Activated CD8-positive, alpha-beta T cell treated with anti-CD3 and anti-CD28 coated beads for 36 hours (primary cell): ENCODE measurements around the gene RGL1. TPM values are rescaled to one million over a fixed set of nuclear protein-coding genes. Genes with fewer than 3 reads are reported as not detected.

Experiments used
- ATAC-seq: fragments of 200-7000 bp; cut with Tn5 transposase; one replicate; pipeline ENCODE4 v1.10.0; 2021; ENCODE audit warnings: mild to moderate bottlenecking, moderate library complexity
- CTCF ChIA-PET: fragments of 350-600 bp; sonication (Branson Sonifier 250); formaldehyde crosslinking; loops from one replicate; lab custom pipeline; 2021; ENCODE audit warnings: antibody characterized with exemption; lab: Charles Lee
- POLR2A ChIA-PET: fragments of 350-600 bp; sonication (Branson Sonifier 250); formaldehyde crosslinking; loops from one replicate; lab custom pipeline; 2021; ENCODE audit warnings: antibody characterized with exemption; lab: Charles Lee
- DNase-seq: peaks from one replicate; pipeline ENCODE4 v3.0.0-alpha.2; 2020
- H3K27ac Mint-ChIP-seq: one replicate; pipeline ENCODE4 v1.8.0; 2021; ENCODE audit warnings: mild to moderate bottlenecking, mixed read lengths
- H3K27me3 Mint-ChIP-seq: one replicate; pipeline ENCODE4 v1.8.0; 2021; ENCODE audit warnings: mixed read lengths
- H3K36me3 Mint-ChIP-seq: one replicate; pipeline ENCODE4 v1.8.0; 2021; ENCODE audit warnings: low read depth, mixed read lengths
- H3K4me1 Mint-ChIP-seq: one replicate; pipeline ENCODE4 v1.8.0; 2021; ENCODE audit warnings: low read depth, mixed read lengths
- H3K4me3 Mint-ChIP-seq: one replicate; pipeline ENCODE4 v1.8.0; 2021; ENCODE audit warnings: mild to moderate bottlenecking, moderate library complexity, mixed read lengths
- H3K9me3 Mint-ChIP-seq: one replicate; pipeline ENCODE4 v1.8.0; 2021; ENCODE audit warnings: mixed read lengths
- intact Hi-C: fragments of 100-400 bp; cut with micrococcal nuclease; formaldehyde crosslinking; loops from one replicate; pipeline ENCODE4 v1.10.0; 2022
- total RNA-seq, 2 experiments: library from RNA; stranded (reverse); gene quantifications; one replicate each; pipeline ENCODE4 v1.2.3, GENCODE V29; 2021
- TF ChIP-seq, protein P1 (sequence below): fragments of 200-600 bp; IDR thresholded peaks from one replicate; pipeline ENCODE4 v1.8.0; 2022; ENCODE audit warnings: antibody characterized with exemption, mild to moderate bottlenecking

RGL1 gene
- total RNA-seq, 2 experiments from 2014 or later, result 1.2 to 1.3 TPM

DNA sequence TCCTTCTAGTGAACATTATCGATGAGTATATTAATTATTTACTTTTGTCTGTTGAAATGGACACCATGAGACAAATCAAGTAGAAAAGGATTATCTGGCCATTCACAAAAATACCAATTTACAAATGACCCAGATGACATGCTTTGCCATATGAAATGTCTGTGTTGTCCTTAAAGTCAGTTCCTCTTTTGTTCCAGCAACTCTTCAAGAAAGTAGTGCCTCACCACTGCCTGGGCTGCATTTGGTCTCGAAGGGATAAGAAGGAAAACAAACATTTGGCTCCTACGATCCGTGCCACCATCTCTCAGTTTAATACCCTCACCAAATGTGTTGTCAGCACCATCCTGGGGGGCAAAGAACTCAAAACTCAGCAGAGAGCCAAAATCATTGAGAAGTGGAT lies 79.6 kb downstream of the RGL1 start:
- Mint-ChIP-seq H3K27me3 (peaks cover 1% of the 10 kb centered on the region), H3K36me3 (no peaks in the 10 kb centered on the region), H3K27ac (no peak overlapping the region), H3K4me3 (no peak overlapping the region), H3K9me3 (no peaks in the 10 kb centered on the region), H3K4me1 (peaks cover 25% of the 10 kb centered on the region)
- ChIA-PET CTCF (interaction anchor here (1.0 kb wide), 1 partner anchor 31 kb away, joined by 3 read pairs; no protein-coding TSS in a partner anchor), POLR2A (no interaction called here)
- DNase-seq (no peak), ATAC-seq (no peak)
- intact Hi-C loops, result no loop called here
- TF ChIP-seq, protein P1, sequence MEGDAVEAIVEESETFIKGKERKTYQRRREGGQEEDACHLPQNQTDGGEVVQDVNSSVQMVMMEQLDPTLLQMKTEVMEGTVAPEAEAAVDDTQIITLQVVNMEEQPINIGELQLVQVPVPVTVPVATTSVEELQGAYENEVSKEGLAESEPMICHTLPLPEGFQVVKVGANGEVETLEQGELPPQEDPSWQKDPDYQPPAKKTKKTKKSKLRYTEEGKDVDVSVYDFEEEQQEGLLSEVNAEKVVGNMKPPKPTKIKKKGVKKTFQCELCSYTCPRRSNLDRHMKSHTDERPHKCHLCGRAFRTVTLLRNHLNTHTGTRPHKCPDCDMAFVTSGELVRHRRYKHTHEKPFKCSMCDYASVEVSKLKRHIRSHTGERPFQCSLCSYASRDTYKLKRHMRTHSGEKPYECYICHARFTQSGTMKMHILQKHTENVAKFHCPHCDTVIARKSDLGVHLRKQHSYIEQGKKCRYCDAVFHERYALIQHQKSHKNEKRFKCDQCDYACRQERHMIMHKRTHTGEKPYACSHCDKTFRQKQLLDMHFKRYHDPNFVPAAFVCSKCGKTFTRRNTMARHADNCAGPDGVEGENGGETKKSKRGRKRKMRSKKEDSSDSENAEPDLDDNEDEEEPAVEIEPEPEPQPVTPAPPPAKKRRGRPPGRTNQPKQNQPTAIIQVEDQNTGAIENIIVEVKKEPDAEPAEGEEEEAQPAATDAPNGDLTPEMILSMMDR, result no peak

- intact Hi-C loops, result no loop called here
- no peak overlapping the region for H3K4me3 Mint-ChIP-seq
Measured at GRCh38 chr1:183885142-183885735, 80.3 kb downstream of the RGL1 start.

DNA sequence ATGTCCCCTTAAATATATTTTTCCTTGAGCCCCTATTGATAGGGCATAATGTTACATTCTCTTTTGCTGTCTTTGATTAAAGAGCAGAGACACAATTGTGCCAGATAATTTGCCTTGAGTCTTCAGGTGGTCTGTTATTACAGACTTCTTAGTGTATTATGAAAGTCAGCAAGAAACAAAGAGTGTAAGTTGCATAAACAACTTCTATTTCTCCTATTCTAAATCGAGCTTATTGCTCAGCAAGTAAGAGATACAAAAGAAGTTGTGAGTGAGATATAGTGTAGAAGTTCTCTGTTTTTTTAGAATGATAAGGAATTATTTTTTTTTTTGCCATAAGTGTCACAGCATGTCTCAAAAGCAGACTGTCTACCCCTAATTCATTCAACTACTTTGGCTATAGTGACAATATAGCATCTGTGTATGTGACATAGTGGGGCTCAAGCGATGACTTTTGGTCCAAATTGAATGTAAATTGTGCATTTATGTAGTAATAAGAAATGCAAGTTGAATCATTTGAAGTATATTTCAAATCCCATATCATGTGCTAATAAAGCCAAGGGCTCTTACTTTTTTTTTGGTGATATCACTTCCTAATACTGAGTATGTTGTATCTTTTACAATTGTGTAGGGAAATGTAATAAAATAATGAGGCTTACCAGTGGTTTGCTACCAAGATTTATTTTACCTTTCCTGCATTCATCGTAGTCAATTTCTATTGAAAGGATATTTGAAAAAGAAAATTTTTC lies 81.3 kb downstream of the RGL1 start:
- intact Hi-C loops, result no loop called here

More at GRCh38 chr1:183885142-183885735, 80.3 kb downstream of the RGL1 start:
- no peak for DNase-seq
- POLR2A ChIA-PET, result no interaction called here
- TF ChIP-seq, protein P1, result no peak
- CTCF ChIA-PET, result no interaction called here
- H3K4me1 Mint-ChIP-seq, result peaks cover 30% of the 10 kb centered on the region
- H3K36me3 Mint-ChIP-seq, result no peaks in the 10 kb centered on the region
- no peak for ATAC-seq
- peaks cover 1% of the 10 kb centered on the region for H3K27me3 Mint-ChIP-seq
- no peak overlapping the region for H3K27ac Mint-ChIP-seq
- H3K9me3 Mint-ChIP-seq, result no peaks in the 10 kb centered on the region

DNA sequence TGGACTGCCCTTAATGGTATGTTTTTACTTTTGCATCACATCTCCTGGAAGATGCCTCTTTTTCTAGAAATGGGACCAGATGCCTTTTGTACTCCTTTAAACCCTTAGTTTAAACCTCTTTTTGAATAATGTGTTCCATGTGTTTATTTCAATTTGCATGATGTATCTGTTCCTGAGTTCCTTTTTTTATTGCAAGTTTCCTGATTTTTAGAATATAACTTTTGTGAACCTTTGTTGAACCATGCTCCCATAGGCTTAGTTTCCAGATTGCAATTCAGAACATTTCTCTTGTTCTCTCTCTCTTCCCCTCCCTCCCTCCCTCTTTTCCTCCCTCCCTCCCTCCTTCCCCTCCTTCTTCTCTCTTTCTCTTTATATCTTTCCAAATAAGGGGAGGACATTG lies 81.9 kb downstream of the RGL1 start:
- ATAC-seq, result no peak
- Mint-ChIP-seq H3K4me1 (peaks cover 30% of the 10 kb centered on the region), H3K9me3 (no peaks in the 10 kb centered on the region), H3K4me3 (no peak overlapping the region), H3K27ac (no peak overlapping the region), H3K27me3 (peaks cover 1% of the 10 kb centered on the region), H3K36me3 (no peaks in the 10 kb centered on the region)
- intact Hi-C loops, result no loop called here
- no peak for DNase-seq
- TF ChIP-seq, protein P1, result no peak
- ChIA-PET POLR2A (no interaction called here), CTCF (interaction anchor here (1.2 kb wide), 1 partner anchor 29 kb away, joined by 5 read pairs; no protein-coding TSS in a partner anchor)

More for the DNA sequence above, 81.3 kb downstream of the RGL1 start:
- ChIA-PET CTCF (no interaction called here), POLR2A (interaction anchor here (0.5 kb wide), 2 partner anchors 76 to 374 kb away, joined by 3 read pairs; no protein-coding TSS in a partner anchor)
- no peaks in the 10 kb centered on the region for H3K9me3 Mint-ChIP-seq
- no peak for DNase-seq
- TF ChIP-seq, protein P1, result no peak
- no peaks in the 10 kb centered on the region for H3K36me3 Mint-ChIP-seq
- peaks cover 30% of the 10 kb centered on the region for H3K4me1 Mint-ChIP-seq
- no peak overlapping the region for H3K27ac Mint-ChIP-seq
- ATAC-seq, result no peak
- peaks cover 1% of the 10 kb centered on the region for H3K27me3 Mint-ChIP-seq
- no peak overlapping the region for H3K4me3 Mint-ChIP-seq
